SK-N-SH treated with all-trans-retinoic acid at 6 μM for 48 hours (cell line): ENCODE measurements around the gene XAGE1A.
"Not testable (repeated sequence)": the region's sequence is repeated elsewhere in the genome, so short reads cannot be mapped to it uniquely, and the experiment has no call there.

ENCODE experiments used
- ARNTL ChIP-seq: fragments of 450-650 bp; formaldehyde crosslinking; IDR thresholded peaks from 2 replicates; pipeline ENCODE4 v1.5.0; 2020; ENCODE audit warnings: low read depth, mild to moderate bottlenecking, moderate library complexity, borderline replicate concordance
- ISL1 ChIP-seq: fragments of 250-450 bp; sonication (Bioruptor Pico); IDR thresholded peaks from 2 replicates; pipeline ENCODE4 v2.1.2; 2022; ENCODE audit warnings: mild to moderate bottlenecking, moderate library complexity
- SNAI2 ChIP-seq: fragments of 250-450 bp; sonication (Bioruptor Pico); IDR thresholded peaks from 2 replicates; pipeline ENCODE4 v1.5.0; 2020; ENCODE audit warnings: mild to moderate bottlenecking, moderate library complexity
- ZC3H10 ChIP-seq: fragments of 250-450 bp; sonication (Bioruptor Pico); IDR thresholded peaks from 2 replicates; pipeline ENCODE4 v1.5.1; 2021; ENCODE audit warnings: mild to moderate bottlenecking, moderate library complexity
- ZNF565 ChIP-seq: fragments of 450-650 bp; formaldehyde crosslinking; conservative IDR thresholded peaks from 2 replicates; pipeline ENCODE4 v1.5.0; 2020; ENCODE audit warnings: low read depth, mild to moderate bottlenecking, moderate library complexity
- TF ChIP-seq, protein P1 (sequence below): fragments of 250-450 bp; sonication (Bioruptor Pico); IDR thresholded peaks from 2 replicates; pipeline ENCODE4 v1.8.0; 2020; ENCODE audit warnings: mild to moderate bottlenecking, moderate library complexity, borderline replicate concordance

DNA sequence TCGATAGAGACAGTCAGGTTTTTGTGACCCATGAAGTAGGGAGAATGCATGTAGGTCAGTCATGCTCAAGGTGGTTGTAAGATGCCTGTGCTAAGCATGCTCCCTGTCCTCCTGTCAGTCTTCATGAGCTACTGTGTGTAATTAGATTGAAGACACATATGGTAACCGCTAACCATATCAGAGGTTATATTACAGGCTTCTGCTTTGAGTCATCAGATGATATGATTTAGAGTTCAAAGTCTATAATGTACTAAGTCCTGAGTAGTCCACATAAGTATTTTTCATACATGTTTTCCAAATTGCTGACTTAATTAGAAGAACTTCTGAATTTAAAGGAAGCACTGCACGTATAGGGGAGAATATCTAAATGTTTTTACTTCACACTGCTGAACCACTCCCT lies 53.2 kb downstream of the XAGE1A start:
- not testable (repeated sequence) for TF ChIP-seq ARNTL (CRISPR knock-in tag); SNAI2; ZNF565 (CRISPR knock-in tag); ZC3H10 (CRISPR knock-in tag); ISL1 (CRISPR knock-in tag)
- TF ChIP-seq, protein P1, sequence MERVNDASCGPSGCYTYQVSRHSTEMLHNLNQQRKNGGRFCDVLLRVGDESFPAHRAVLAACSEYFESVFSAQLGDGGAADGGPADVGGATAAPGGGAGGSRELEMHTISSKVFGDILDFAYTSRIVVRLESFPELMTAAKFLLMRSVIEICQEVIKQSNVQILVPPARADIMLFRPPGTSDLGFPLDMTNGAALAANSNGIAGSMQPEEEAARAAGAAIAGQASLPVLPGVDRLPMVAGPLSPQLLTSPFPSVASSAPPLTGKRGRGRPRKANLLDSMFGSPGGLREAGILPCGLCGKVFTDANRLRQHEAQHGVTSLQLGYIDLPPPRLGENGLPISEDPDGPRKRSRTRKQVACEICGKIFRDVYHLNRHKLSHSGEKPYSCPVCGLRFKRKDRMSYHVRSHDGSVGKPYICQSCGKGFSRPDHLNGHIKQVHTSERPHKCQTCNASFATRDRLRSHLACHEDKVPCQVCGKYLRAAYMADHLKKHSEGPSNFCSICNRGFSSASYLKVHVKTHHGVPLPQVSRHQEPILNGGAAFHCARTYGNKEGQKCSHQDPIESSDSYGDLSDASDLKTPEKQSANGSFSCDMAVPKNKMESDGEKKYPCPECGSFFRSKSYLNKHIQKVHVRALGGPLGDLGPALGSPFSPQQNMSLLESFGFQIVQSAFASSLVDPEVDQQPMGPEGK = not testable (repeated sequence)
